DND-41 (cell line): ENCODE data around the gene RBFOX2.
A peak's percentile ranks its signal among the peaks of the same experiment; 100 is the strongest.

ENCODE experiments used
- ATAC-seq: fragments of 200-7000 bp; cut with Tn5 transposase; 3 replicates; pipeline ENCODE4 v1.9.1; 2021; ENCODE audit warnings: low read depth; ENCODE audit not compliant: insufficient read depth
- DNase-seq: peaks from one replicate; pipeline ENCODE4 v3.0.0-alpha.2; 2020
- H2AFZ ChIP-seq: 2 replicates; pipeline ENCODE4 v1.6.0; 2012; ENCODE audit warnings: low read depth, low read length
- H3K27ac ChIP-seq: 2 replicates; pipeline ENCODE4 v1.5.1; 2012; ENCODE audit warnings: low read length, inconsistent platforms
- H3K27me3 ChIP-seq: fragments of 200-600 bp; sonication (generic); 2 replicates; pipeline ENCODE4 v1.6.0; 2012; ENCODE audit warnings: low read length, mild to moderate bottlenecking, inconsistent platforms; ENCODE audit not compliant: insufficient read depth, poor library complexity
- H3K36me3 ChIP-seq: 2 replicates; pipeline ENCODE4 v1.5.1; 2012; ENCODE audit warnings: low read length, inconsistent platforms; ENCODE audit not compliant: insufficient read depth
- H3K4me1 ChIP-seq: 2 replicates; pipeline ENCODE4 v1.5.1; 2012; ENCODE audit warnings: mild to moderate bottlenecking, low read length; ENCODE audit not compliant: insufficient read depth
- H3K4me2 ChIP-seq: 2 replicates; pipeline ENCODE4 v1.6.0; 2012; ENCODE audit warnings: mild to moderate bottlenecking, moderate library complexity, low read length, inconsistent platforms; ENCODE audit not compliant: insufficient read depth
- H3K4me3 ChIP-seq, 2 experiments: fragments of 200-600 bp in 1 of 2; shearing (Covaris generic) in 1 of 2; 2 replicates each; pipeline ENCODE4 v1.5.1; 2012 to 2016; ENCODE audit warnings: inconsistent platforms in 2 of 2, low read length in 2 of 2, mild to moderate bottlenecking in 2 of 2, low read depth in 1 of 2, moderate library complexity in 1 of 2
- H3K79me2 ChIP-seq: 2 replicates; pipeline ENCODE4 v1.6.0; 2012; ENCODE audit warnings: low read length, inconsistent platforms; ENCODE audit not compliant: insufficient read depth
- H3K9ac ChIP-seq: 2 replicates; pipeline ENCODE4 v1.6.0; 2012; ENCODE audit warnings: low read depth, mild to moderate bottlenecking, inconsistent platforms, low read length, moderate library complexity
- H3K9me3 ChIP-seq: 2 replicates; pipeline ENCODE4 v1.5.1; 2012; ENCODE audit warnings: low read length, moderate library complexity, mild to moderate bottlenecking, inconsistent platforms; ENCODE audit not compliant: insufficient read depth, severe bottlenecking
- H4K20me1 ChIP-seq: 2 replicates; pipeline ENCODE4 v1.6.0; 2012; ENCODE audit warnings: low read length; ENCODE audit not compliant: insufficient read depth
- CTCF ChIP-seq: IDR thresholded peaks from 2 replicates; pipeline ENCODE4 v1.5.1; 2012; ENCODE audit warnings: borderline replicate concordance, low read length, moderate library complexity, mild to moderate bottlenecking; ENCODE audit not compliant: poor library complexity, severe bottlenecking; ENCODE audit errors: extremely low read depth
- EZH2 ChIP-seq: IDR thresholded peaks from 3 replicates; pipeline ENCODE4 v1.6.1; 2012; ENCODE audit warnings: borderline replicate concordance, low read depth, mild to moderate bottlenecking, moderate library complexity, low read length, inconsistent platforms; ENCODE audit not compliant: severe bottlenecking

The RBFOX2 gene

GRCh38 chr22:35840302-35840739 is 188.3 kb downstream of the RBFOX2 start:
- no peak for ATAC-seq
- Histone ChIP-seq H4K20me1 (no peaks in the 10 kb centered on the region; the same call in 1 of the 2 replicates), H3K9me3 (no peaks in the 10 kb centered on the region), H3K4me3 (no peak overlapping the region), H3K27ac (no peak overlapping the region), H3K4me2 (no peak overlapping the region), H3K27me3 (no peaks in the 10 kb centered on the region), H2AFZ (no peak overlapping the region), H3K9ac (no peak overlapping the region), H3K4me1 (no peaks in the 10 kb centered on the region), H3K79me2 (no peaks in the 10 kb centered on the region), H3K36me3 (no peaks in the 10 kb centered on the region)
- no peak for TF ChIP-seq CTCF
- TF ChIP-seq EZH2, result no peak
- no peak for DNase-seq

- DNase-seq (no peak), ATAC-seq (no peak)
- Histone ChIP-seq H3K9me3 (no peaks in the 10 kb centered on the region), H2AFZ (no peak overlapping the region), H3K27me3 (no peaks in the 10 kb centered on the region), H3K4me2 (no peak overlapping the region), H3K27ac (no peak overlapping the region), H3K4me3 (no peak overlapping the region), H3K4me1 (no peaks in the 10 kb centered on the region), H3K79me2 (no peaks in the 10 kb centered on the region), H3K9ac (no peak overlapping the region), H4K20me1 (no peaks in the 10 kb centered on the region; the same call in 1 of the 2 replicates), H3K36me3 (no peaks in the 10 kb centered on the region)
- TF ChIP-seq CTCF (no peak), EZH2 (no peak)
Observed at GRCh38 chr22:35839841-35840301, 188.8 kb downstream of the RBFOX2 start.

DNA sequence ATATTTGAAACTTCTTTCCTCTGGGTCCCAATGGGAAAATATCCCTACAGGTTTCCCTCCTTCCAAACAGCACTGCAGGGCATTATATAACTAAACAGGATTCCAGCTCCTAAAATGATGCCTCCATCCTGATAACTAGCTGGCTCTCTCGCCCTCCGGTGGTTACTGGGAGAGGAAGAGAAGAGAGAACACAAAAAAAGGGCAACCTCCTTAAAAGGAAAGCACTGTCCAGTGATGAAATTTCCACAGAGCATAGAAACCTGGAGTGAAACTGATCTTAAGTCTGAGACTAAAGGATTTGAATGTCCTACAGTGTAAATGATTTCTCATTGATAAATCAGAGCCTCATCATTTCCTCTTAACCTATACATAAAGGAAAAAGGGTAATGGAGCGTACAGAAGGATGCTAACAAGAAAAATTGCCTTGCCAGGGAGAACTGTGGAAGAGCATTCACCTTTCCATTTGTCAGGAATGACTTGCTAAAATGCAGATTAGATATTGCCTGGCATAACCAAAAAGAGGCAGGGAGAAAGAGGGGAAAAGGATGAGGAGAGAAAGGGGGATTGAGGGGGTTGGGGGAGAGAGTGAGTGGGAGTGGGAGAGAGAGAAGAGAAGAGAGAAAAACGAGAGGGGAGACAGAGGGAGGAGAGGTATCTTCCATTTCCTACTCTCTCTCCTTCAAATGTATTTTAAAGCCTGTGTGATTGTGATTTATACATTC is 189.6 kb downstream of the RBFOX2 start:
- Histone ChIP-seq H4K20me1 (no peaks in the 10 kb centered on the region; the same call in 1 of the 2 replicates), H3K27ac (no peak overlapping the region), H3K79me2 (no peaks in the 10 kb centered on the region), H3K27me3 (no peaks in the 10 kb centered on the region), H3K4me3 (no peak overlapping the region), H3K9ac (no peak overlapping the region), H2AFZ (no peak overlapping the region), H3K4me1 (no peaks in the 10 kb centered on the region), H3K9me3 (no peaks in the 10 kb centered on the region), H3K4me2 (no peak overlapping the region), H3K36me3 (no peaks in the 10 kb centered on the region)
- DNase-seq (peak; percentile 12), ATAC-seq (no peak)
- TF ChIP-seq EZH2, result no peak
- peak; percentile 59 for TF ChIP-seq CTCF
